ENCODE measurements around the gene AADACL3. TPM values are rescaled to one million over a fixed set of nuclear protein-coding genes. Genes with fewer than 3 reads are reported as not detected.
A peak's percentile ranks its signal among the peaks of the same experiment; 100 is the strongest.

The AADACL3 gene
- total and polyA plus RNA-seq, 9 of the 15 experiments (the other 6 are each of a cell fraction or from before 2014, with no cell fraction given): not detected

DNA sequence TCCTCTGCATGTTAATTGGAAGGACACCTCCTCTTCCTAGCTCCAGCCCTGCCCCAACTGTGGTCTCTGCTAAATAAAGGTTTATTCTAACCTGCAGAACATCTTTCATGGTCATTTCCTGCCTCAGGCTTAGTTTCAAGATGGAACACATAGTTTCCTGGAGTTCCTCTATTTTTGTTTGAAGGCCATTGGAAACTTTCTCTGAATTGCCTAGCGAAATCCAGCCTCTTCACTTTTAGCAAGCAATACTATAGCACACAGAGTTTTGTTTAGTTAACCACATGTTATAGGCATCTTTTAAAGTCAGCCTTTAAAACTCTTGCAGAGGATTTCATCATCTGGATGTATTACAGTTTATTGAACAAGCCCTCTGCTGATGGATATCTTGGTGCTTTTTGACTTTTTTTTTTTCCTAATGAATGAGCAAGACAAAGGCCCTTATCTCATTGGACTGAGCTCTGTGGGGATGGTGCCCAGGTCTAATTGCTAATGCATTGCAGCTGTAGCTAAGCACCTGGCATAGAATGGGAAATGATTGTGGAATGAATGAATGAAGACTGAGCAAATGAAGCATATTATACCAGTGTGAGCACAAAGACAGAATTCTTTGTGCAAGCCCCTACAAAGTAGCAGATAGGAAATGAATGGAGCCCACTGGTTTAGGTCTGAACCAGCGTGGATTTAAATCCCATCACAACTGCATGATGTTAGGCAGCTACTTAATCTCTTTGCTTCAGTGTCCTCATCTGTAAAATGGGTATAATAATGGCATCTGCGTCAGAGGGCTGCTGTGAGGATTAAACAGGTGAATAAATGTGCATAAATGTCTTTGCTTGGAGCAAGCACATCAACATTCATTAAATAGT, 29.4 kb downstream of the AADACL3 start (continued):
- TF ChIP-seq, protein P1, sequence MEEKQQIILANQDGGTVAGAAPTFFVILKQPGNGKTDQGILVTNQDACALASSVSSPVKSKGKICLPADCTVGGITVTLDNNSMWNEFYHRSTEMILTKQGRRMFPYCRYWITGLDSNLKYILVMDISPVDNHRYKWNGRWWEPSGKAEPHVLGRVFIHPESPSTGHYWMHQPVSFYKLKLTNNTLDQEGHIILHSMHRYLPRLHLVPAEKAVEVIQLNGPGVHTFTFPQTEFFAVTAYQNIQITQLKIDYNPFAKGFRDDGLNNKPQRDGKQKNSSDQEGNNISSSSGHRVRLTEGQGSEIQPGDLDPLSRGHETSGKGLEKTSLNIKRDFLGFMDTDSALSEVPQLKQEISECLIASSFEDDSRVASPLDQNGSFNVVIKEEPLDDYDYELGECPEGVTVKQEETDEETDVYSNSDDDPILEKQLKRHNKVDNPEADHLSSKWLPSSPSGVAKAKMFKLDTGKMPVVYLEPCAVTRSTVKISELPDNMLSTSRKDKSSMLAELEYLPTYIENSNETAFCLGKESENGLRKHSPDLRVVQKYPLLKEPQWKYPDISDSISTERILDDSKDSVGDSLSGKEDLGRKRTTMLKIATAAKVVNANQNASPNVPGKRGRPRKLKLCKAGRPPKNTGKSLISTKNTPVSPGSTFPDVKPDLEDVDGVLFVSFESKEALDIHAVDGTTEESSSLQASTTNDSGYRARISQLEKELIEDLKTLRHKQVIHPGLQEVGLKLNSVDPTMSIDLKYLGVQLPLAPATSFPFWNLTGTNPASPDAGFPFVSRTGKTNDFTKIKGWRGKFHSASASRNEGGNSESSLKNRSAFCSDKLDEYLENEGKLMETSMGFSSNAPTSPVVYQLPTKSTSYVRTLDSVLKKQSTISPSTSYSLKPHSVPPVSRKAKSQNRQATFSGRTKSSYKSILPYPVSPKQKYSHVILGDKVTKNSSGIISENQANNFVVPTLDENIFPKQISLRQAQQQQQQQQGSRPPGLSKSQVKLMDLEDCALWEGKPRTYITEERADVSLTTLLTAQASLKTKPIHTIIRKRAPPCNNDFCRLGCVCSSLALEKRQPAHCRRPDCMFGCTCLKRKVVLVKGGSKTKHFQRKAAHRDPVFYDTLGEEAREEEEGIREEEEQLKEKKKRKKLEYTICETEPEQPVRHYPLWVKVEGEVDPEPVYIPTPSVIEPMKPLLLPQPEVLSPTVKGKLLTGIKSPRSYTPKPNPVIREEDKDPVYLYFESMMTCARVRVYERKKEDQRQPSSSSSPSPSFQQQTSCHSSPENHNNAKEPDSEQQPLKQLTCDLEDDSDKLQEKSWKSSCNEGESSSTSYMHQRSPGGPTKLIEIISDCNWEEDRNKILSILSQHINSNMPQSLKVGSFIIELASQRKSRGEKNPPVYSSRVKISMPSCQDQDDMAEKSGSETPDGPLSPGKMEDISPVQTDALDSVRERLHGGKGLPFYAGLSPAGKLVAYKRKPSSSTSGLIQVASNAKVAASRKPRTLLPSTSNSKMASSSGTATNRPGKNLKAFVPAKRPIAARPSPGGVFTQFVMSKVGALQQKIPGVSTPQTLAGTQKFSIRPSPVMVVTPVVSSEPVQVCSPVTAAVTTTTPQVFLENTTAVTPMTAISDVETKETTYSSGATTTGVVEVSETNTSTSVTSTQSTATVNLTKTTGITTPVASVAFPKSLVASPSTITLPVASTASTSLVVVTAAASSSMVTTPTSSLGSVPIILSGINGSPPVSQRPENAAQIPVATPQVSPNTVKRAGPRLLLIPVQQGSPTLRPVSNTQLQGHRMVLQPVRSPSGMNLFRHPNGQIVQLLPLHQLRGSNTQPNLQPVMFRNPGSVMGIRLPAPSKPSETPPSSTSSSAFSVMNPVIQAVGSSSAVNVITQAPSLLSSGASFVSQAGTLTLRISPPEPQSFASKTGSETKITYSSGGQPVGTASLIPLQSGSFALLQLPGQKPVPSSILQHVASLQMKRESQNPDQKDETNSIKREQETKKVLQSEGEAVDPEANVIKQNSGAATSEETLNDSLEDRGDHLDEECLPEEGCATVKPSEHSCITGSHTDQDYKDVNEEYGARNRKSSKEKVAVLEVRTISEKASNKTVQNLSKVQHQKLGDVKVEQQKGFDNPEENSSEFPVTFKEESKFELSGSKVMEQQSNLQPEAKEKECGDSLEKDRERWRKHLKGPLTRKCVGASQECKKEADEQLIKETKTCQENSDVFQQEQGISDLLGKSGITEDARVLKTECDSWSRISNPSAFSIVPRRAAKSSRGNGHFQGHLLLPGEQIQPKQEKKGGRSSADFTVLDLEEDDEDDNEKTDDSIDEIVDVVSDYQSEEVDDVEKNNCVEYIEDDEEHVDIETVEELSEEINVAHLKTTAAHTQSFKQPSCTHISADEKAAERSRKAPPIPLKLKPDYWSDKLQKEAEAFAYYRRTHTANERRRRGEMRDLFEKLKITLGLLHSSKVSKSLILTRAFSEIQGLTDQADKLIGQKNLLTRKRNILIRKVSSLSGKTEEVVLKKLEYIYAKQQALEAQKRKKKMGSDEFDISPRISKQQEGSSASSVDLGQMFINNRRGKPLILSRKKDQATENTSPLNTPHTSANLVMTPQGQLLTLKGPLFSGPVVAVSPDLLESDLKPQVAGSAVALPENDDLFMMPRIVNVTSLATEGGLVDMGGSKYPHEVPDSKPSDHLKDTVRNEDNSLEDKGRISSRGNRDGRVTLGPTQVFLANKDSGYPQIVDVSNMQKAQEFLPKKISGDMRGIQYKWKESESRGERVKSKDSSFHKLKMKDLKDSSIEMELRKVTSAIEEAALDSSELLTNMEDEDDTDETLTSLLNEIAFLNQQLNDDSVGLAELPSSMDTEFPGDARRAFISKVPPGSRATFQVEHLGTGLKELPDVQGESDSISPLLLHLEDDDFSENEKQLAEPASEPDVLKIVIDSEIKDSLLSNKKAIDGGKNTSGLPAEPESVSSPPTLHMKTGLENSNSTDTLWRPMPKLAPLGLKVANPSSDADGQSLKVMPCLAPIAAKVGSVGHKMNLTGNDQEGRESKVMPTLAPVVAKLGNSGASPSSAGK (IDR thresholded peaks at IDR 0.05): peak; percentile 59; the same call in 1 of the 2 replicates
- TF ChIP-seq, protein P2, sequence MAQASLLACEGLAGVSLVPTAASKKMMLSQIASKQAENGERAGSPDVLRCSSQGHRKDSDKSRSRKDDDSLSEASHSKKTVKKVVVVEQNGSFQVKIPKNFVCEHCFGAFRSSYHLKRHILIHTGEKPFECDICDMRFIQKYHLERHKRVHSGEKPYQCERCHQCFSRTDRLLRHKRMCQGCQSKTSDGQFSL (CRISPR knock-in tag; IDR thresholded peaks at IDR 0.05): no peak
- TF ChIP-seq, protein P2 (tag; IDR thresholded peaks at IDR 0.05): 0 out of 4 replicates have a peak, but pooled peaks of 1 of the 2 experiments have one; percentile 16
- TF ChIP-seq ADNP (tag; IDR thresholded peaks at IDR 0.05) (peak; percentile 96), SMARCA4 (IDR thresholded peaks at IDR 0.05) (peak; percentile 80; the same call in 1 of the 2 replicates), HDAC6 (IDR thresholded peaks at IDR 0.05; ENCODE audit: low read depth, low read length) (no peak), NR2C2 (CRISPR knock-in tag; IDR thresholded peaks at IDR 0.05) (no peak), NR2C2 (tag; IDR thresholded peaks at IDR 0.05) (peak; percentile 54), FOXA3 (CRISPR knock-in tag; conservative IDR thresholded peaks at IDR 0.05 in 1 of 2, IDR thresholded peaks at IDR 0.05 in 1 of 2) (0 out of 4 replicates have a peak, but pooled peaks of 1 of the 2 experiments have one; percentile 27), TEAD1 (CRISPR knock-in tag; IDR thresholded peaks at IDR 0.05) (peak in 1 of 2 experiments; percentile 47; a peak in 1 of 4 replicates), ZNF551 (CRISPR knock-in tag; IDR thresholded peaks at IDR 0.05) (no peak), CEBPB (tag; IDR thresholded peaks at IDR 0.05) (peak; percentile 70), KLF6 (CRISPR knock-in tag; IDR thresholded peaks at IDR 0.05; ENCODE audit: borderline replicate concordance) (peak; percentile 55; the same call in 1 of the 2 replicates), ZKSCAN8 (CRISPR knock-in tag; IDR thresholded peaks at IDR 0.05) (peak; percentile 42; the same call in 1 of the 2 replicates), YBX1 (IDR thresholded peaks at IDR 0.05) (no peak)
